Measurements from ENCODE around the gene MMP24. TPM values are rescaled to one million over a fixed set of nuclear protein-coding genes. Genes with fewer than 3 reads are reported as not detected.

MMP24 gene
- total and polyA plus RNA-seq, 4 donors = 0.09 to 0.75 (median 0.42) TPM

DNA sequence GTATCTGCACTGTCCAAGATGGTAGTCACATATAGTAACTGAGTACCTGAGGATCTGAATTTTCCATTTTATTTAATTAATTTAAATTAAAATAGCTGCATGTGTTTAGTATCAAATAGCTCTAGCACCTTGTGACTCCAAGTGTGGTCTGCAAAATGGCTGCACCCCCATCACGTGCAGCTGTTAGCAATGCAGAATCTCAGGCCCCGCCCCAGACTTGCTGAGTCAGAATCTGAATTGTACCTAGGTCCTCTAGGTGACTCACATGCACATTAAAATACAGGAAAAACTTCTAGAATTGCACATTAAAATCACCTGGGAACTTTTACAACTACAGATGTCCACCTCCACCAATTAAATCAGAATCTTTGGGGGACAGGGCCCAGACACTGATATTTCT is 84.9 kb downstream of the MMP24 start:
- no peak for DNase-seq (ENCODE audit: low spot score)
- 94% methylated on average over 2 of the region's 2 CpGs for WGBS
- H3K4me3 ChIP-seq (ENCODE audit: low read depth in 1 of 3, low read length in 3 of 3) = no peak overlapping the region

DNA sequence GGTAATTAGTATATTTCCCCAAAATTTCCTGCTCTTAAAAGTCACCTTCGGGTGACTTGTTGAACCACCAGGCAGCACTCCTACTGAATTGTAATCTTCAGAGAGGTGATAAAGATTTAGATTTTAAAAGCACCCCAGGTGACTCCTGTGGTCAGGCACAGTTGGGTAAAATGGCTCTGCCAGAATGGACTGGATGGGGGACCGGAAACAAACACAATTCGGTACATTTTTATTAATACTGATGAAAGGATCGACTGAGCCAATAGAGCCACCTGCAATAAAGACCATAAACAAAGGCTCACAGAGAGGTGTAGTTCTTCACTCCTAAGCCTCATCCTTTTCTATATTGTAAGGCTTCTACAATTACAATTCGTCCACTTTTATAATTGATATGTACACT is 85.3 kb downstream of the MMP24 start:
- Histone ChIP-seq H3K9ac (ENCODE audit: low read depth in 1 of 2, low read length in 2 of 2) (no peak overlapping the region), H3K27me3 (ENCODE audit: control insufficient read depth in 4 of 4, insufficient read depth in 4 of 4, low read length in 3 of 4) (no peaks in the 10 kb centered on the region), H3K36me3 (ENCODE audit: control insufficient read depth in 4 of 4, insufficient read depth in 3 of 4, low read depth in 1 of 4, low read length in 3 of 4) (peaks cover 0 to 4% (median 0%) of the 10 kb centered on the region in 4 donors), H3K9me3 (ENCODE audit: control insufficient read depth in 4 of 4, low read length in 3 of 4) (no peaks in the 10 kb centered on the region), H3K4me3 (ENCODE audit: low read depth in 1 of 3, low read length in 3 of 3) (no peak overlapping the region), H3K27ac (ENCODE audit: low read depth in 1 of 2, low read length in 2 of 2) (no peak overlapping the region), H3K4me1 (ENCODE audit: control insufficient read depth in 4 of 4, insufficient read depth in 4 of 4, low read length in 3 of 4) (peaks cover 2 to 18% (median 16%) of the 10 kb centered on the region in 4 donors)
- no peak for DNase-seq (ENCODE audit: low spot score)
- WGBS = 94% methylated on average over 5 of the region's 5 CpGs
- TF ChIP-seq RXRA (IDR thresholded peaks at IDR 0.05) (no peak), JUND (IDR thresholded peaks at IDR 0.05) (no peak), EGR1 (IDR thresholded peaks at IDR 0.05; ENCODE audit: low read depth in 2 of 2) (no peak), GABPA (IDR thresholded peaks at IDR 0.05 in 1 of 2, conservative IDR thresholded peaks at IDR 0.05 in 1 of 2) (no peak), TAF1 (conservative IDR thresholded peaks at IDR 0.05) (no peak), YY1 (IDR thresholded peaks at IDR 0.05) (no peak)
- TF ChIP-seq, protein P1, sequence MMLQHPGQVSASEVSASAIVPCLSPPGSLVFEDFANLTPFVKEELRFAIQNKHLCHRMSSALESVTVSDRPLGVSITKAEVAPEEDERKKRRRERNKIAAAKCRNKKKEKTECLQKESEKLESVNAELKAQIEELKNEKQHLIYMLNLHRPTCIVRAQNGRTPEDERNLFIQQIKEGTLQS (IDR thresholded peaks at IDR 0.05) = no peak
- TF ChIP-seq, protein P2, sequence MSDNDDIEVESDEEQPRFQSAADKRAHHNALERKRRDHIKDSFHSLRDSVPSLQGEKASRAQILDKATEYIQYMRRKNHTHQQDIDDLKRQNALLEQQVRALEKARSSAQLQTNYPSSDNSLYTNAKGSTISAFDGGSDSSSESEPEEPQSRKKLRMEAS (IDR thresholded peaks at IDR 0.05) = no peak
- TF ChIP-seq, protein P3, sequence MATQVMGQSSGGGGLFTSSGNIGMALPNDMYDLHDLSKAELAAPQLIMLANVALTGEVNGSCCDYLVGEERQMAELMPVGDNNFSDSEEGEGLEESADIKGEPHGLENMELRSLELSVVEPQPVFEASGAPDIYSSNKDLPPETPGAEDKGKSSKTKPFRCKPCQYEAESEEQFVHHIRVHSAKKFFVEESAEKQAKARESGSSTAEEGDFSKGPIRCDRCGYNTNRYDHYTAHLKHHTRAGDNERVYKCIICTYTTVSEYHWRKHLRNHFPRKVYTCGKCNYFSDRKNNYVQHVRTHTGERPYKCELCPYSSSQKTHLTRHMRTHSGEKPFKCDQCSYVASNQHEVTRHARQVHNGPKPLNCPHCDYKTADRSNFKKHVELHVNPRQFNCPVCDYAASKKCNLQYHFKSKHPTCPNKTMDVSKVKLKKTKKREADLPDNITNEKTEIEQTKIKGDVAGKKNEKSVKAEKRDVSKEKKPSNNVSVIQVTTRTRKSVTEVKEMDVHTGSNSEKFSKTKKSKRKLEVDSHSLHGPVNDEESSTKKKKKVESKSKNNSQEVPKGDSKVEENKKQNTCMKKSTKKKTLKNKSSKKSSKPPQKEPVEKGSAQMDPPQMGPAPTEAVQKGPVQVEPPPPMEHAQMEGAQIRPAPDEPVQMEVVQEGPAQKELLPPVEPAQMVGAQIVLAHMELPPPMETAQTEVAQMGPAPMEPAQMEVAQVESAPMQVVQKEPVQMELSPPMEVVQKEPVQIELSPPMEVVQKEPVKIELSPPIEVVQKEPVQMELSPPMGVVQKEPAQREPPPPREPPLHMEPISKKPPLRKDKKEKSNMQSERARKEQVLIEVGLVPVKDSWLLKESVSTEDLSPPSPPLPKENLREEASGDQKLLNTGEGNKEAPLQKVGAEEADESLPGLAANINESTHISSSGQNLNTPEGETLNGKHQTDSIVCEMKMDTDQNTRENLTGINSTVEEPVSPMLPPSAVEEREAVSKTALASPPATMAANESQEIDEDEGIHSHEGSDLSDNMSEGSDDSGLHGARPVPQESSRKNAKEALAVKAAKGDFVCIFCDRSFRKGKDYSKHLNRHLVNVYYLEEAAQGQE (IDR thresholded peaks at IDR 0.05) = no peak
- TF ChIP-seq, protein P4, sequence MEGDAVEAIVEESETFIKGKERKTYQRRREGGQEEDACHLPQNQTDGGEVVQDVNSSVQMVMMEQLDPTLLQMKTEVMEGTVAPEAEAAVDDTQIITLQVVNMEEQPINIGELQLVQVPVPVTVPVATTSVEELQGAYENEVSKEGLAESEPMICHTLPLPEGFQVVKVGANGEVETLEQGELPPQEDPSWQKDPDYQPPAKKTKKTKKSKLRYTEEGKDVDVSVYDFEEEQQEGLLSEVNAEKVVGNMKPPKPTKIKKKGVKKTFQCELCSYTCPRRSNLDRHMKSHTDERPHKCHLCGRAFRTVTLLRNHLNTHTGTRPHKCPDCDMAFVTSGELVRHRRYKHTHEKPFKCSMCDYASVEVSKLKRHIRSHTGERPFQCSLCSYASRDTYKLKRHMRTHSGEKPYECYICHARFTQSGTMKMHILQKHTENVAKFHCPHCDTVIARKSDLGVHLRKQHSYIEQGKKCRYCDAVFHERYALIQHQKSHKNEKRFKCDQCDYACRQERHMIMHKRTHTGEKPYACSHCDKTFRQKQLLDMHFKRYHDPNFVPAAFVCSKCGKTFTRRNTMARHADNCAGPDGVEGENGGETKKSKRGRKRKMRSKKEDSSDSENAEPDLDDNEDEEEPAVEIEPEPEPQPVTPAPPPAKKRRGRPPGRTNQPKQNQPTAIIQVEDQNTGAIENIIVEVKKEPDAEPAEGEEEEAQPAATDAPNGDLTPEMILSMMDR (IDR thresholded peaks at IDR 0.05; ENCODE audit: low read depth, low read length, missing input control) = no peak

More for the DNA sequence above, 84.9 kb downstream of the MMP24 start:
- no peak overlapping the region for H3K9ac ChIP-seq (ENCODE audit: low read depth in 1 of 2, low read length in 2 of 2)
- H3K9me3 ChIP-seq (ENCODE audit: control insufficient read depth in 4 of 4, low read length in 3 of 4) = no peaks in the 10 kb centered on the region
- H3K4me1 ChIP-seq (ENCODE audit: control insufficient read depth in 4 of 4, insufficient read depth in 4 of 4, low read length in 3 of 4) = peaks cover 2 to 18% (median 16%) of the 10 kb centered on the region in 4 donors
- H3K27ac ChIP-seq (ENCODE audit: low read depth in 1 of 2, low read length in 2 of 2) = no peak overlapping the region
- TF ChIP-seq, protein P5, sequence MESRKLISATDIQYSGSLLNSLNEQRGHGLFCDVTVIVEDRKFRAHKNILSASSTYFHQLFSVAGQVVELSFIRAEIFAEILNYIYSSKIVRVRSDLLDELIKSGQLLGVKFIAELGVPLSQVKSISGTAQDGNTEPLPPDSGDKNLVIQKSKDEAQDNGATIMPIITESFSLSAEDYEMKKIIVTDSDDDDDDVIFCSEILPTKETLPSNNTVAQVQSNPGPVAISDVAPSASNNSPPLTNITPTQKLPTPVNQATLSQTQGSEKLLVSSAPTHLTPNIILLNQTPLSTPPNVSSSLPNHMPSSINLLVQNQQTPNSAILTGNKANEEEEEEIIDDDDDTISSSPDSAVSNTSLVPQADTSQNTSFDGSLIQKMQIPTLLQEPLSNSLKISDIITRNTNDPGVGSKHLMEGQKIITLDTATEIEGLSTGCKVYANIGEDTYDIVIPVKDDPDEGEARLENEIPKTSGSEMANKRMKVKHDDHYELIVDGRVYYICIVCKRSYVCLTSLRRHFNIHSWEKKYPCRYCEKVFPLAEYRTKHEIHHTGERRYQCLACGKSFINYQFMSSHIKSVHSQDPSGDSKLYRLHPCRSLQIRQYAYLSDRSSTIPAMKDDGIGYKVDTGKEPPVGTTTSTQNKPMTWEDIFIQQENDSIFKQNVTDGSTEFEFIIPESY (IDR thresholded peaks at IDR 0.05) = no peak
- TF ChIP-seq, protein P4 (IDR thresholded peaks at IDR 0.05; ENCODE audit: low read depth, low read length, missing input control) = no peak
- no peak for TF ChIP-seq EGR1 (IDR thresholded peaks at IDR 0.05; ENCODE audit: low read depth in 2 of 2)
- H3K27me3 ChIP-seq (ENCODE audit: control insufficient read depth in 4 of 4, insufficient read depth in 4 of 4, low read length in 3 of 4) = no peaks in the 10 kb centered on the region
- H3K36me3 ChIP-seq (ENCODE audit: control insufficient read depth in 4 of 4, insufficient read depth in 3 of 4, low read depth in 1 of 4, low read length in 3 of 4) = peaks cover 0 to 4% (median 0%) of the 10 kb centered on the region in 4 donors

All from liver (tissue), 9 donors.